Stimulated activated CD4-positive, alpha-beta T cell treated with anti-CD3 and anti-CD28 coated beads, Interleukin-4, amount 100 ng/mL, for 1 hour (primary cell): ENCODE data around the gene EYA2.
A peak's percentile ranks its signal among the peaks of the same experiment; 100 is the strongest.
"Not testable (repeated sequence)": the region's sequence is repeated elsewhere in the genome, so short reads cannot be mapped to it uniquely, and the experiment has no call there.

Source experiments
- DNase-seq: peaks from one replicate; pipeline ENCODE4 v3.0.0-alpha.2; 2020

The EYA2 gene

DNA sequence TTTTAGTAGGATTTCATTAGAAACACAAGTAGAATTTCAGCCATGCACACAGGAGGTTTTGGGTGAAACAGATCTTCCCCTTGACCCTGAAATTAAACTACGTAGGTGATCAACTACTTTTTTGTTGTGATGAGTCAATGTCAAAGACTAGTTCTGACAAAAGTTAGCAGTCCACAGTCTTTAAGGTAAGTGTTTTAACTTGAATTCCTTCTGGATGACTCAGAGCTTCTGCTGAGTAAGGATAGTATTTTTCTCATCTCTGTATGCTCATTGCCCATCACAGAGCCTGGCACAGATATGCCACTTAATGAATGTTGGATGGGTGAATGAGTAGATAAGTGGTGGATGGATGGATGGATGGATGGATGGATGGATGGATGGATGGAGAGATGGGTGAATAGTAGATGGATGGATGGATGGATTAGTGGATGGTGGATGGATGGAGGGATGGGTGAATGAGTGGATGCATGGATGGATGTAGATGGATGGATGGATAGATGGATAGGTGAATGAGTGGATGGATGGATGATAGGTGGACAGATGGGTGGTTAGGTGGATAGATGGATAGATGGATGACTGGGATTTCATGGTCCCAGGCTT, 296.5 kb downstream of the EYA2 start:
- no peak for DNase-seq

DNA sequence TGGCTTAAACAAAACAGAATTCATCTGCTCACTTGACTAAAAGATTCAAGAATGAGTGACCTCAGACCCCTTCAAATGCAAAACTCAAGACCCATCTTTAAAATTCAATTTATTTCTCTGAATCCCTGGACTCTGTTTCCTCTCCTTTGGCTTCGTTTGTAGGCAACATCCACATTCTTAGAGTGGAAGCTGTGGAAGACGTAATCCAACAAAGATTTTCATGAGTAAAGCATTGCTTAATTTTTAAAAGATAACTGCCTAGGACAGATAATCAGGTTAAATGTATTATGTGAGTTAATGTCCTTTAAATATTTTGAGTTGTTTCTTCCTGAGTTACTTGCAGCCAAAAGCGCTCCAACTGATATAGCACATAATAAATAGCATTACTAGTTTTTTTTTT, 297.3 kb downstream of the EYA2 start:
- no peak for DNase-seq

DNA sequence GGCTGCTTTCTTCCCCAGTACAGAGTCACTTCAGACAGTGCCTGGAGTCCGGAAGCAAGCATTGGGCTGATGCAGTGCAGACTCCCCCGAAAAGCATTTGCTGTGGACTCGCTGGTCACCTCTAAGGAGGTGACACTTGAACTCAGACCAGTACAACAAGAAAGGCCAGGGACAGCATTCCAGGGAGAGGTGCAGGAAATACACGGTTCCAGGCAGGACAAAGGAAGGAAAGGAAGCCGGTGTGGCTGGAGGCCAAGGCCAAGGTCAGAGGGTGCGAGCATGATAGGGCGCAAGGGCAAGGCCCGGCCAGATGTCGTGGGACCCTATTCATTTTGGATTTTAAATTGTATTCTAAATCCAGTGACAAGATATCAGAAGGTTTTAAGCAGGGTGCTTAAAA, 300.9 kb downstream of the EYA2 start:
- no peak for DNase-seq

DNA sequence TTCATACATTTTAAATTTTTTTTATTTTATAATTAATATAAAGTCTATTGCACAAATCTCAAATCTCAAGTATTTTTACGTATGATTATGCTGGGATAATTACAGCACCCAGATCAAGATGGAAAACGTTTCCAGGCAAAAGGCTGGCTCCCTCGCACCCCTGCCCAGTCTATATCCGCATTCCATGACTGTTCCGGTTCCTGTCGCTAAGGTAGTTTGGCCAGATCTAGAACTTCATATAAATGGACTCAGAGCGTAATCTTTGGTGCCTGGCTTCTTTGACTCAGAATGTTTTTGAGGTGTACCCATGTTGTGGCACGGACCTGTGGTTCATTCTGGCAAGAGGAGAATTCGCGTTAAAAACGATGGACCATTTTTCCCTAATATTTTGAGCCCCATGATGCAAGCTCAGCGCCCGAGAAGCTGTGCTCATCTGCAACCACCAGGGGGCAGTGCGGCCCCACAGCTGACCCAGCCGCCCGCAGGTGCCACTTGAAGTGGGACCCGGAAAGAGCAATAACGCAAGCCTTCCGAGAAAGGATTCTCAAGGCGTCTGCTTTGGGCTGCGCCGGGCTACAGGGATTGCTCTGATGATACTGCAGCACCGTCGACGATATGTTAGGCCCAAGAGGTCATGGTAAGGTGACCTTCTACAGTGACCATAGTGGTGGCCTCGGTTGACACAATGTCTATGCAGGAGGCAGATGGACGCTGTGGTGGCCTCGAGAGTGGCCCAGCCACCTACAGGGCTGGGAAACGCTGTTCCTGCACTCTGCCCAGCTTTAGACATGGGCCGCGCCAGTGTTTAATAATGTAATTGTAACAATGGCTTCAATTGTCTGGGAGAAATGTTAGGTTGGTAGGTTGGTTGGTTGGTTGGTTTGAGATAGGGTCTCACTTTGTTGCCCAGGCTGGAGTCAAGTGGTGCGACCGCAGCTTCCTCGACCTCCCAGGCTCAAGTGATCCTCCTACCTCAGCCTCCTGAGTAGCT, 301.7 kb downstream of the EYA2 start:
- DNase-seq = peak; percentile 78

DNA sequence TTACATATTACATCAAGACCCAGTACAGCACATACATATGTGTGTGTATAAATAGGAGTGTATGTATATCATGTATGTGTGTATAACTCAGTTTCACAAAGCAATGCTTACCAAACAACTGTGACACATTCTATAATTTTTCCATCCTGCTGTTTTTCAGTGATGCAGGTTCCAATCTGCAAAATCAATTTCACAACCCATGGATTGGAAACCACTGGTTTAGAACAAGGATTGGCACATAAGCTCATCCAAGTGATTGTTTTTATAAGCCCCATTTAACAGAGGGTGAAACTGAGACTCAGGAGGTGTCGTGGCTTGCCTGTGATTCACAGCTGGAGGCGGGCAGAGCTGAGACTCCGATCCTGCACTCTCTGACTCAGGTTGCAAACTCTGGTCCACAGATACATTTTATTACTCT, 303.6 kb downstream of the EYA2 start:
- peak; percentile 40 for DNase-seq

DNA sequence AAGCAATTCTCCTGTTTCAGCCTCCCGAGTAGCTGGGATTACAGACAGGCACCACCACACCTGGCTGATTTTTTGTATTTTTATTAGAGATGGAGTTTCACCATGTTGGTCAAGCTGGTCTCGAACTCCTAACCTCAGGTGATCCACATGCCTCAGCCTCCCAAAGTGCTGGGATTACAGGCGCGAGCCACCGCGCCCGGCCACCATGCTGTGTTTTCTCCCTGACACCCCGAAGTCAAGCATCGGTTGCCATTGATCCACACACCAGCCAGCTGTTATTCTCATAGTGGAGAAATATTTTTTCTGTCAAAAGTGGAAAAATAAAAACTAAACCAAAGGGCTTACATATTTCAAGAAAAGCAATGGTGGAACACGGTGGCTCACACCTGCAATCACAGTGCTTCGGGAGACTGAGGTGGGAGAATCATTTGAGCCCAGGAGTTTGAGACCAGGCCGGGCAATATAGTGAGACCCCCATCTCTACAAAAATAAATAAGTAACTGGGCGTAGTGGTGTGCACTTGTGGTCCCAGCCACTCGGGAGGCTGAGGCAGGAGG, 304.4 kb downstream of the EYA2 start:
- DNase-seq = no peak

DNA sequence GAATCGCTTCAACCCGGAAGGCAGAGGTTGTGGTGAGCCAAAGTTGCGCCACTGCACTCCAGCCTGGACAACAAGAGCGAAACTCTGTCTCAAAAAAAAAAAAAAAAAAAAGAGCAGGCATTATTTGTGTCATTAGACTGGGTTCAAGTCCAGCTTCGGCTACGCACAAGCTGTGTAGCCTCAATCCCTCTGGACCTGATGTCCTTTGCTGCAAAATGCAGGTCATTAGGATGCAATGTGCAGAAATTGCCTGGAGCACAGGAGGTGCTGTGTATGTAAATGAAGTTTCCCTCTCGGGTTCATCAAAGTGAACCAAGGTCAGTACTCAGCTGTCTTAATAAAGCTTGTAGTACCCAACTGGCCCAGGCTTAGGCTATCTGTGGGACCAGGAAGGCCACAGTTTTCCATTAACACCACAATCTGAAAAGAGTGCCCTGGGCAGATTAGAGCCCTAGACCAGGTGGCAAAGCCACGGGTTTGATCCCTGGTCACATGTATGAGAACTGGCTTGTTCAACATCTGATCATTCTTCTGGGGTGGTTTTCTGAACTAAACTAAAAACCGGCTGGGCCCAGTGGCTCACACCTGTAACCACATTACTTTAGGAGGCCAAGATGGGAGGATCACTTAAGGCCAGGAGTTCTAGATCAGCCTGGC, 306.6 kb downstream of the EYA2 start:
- DNase-seq = no peak

DNA sequence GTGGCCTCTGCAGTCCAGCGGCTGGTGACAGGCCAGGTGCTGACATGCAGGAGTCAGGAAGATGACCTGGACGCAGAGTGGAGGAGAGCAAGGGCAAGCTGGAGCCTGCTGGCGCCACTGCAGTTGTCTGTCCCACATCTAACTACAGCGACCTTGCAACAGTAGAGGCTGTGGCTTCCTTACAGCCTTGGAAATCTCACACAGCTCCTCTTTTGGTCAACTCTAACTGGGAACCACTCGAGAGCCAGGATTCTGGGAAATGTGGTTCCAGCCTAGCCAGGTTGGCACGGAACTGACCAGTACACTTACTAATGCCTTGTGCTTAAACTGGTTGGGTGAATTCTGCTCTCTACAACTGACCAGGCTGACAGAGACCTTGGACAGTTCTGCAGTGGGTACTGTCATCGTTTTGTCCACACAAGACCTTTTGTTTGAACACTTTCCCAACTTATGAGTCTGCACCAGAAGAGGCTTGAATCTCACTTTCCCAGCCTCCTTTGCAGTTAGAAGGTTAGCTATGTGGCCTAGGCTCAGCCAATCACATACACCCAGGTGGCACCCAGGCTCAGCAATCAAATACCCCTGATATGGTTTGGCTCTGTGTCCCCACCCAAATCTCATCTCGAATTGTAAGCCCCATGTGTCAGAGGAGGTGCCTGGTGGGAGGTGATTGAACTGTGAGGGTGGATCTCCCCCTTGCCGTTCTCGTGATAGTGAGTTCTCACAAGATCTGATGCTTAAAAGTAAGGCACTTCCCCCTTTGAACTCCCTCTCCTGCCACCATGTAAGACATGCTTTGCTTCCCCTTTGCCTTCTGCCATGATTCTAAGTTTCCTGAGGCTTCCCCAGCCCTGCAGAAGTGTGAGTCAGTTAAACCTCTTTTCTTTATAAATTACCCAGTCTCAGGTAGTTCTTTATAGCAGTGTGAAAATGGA, 308.4 kb downstream of the EYA2 start:
- no peak for DNase-seq

DNA sequence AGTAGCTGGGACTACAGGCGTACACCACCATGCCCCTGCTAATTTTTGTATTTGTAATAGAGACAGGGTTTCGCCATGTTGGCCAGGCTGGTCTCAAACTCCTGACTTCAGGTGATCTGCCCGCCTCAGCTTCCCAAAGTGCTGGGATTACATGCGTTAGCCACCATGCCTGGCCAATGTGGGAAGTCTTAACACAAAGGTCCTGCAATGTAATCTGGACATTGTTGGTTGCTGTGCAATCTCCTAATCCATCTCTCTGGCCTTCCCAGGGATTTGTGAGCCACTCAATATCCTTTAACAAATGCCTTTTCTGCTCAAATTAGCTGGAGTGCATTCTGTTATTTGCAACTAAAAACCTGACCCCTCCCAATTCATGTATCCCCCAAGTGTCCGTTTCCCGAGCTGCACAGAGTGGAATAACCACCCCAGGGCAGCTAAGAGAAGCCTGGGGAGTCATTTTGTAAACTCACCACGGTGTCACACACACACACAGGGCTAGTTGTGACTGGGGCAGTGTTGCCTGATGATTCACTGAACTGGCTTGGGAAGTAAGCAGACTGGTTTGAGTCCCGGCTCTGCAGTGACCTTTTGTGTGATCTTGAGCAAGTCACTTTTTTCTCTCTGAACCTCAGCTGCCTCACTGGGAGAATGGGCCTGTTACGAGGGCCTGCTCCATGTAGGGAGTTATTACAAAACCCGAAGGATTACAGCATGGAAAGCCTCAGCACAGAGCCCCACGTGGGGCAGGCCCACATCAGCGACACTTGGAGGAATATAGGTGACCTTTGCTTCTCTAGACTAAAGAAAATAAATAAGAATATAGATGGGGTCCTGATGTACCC, 309.6 kb downstream of the EYA2 start:
- DNase-seq = no peak

DNA sequence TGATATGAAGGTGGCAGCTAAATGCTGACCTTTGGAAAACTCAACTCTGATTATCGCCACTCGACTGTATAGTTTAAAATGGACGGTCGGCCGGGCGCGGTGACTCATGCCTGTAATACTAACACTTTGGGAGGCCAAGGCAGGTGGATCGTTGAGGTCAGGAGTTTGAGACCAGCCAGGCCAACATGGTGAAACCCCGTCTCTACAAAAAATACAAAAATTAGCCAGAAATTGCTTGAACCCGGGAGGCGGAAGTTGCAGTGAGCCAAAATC, 310.1 kb downstream of the EYA2 start:
- DNase-seq = not testable (repeated sequence)

DNA sequence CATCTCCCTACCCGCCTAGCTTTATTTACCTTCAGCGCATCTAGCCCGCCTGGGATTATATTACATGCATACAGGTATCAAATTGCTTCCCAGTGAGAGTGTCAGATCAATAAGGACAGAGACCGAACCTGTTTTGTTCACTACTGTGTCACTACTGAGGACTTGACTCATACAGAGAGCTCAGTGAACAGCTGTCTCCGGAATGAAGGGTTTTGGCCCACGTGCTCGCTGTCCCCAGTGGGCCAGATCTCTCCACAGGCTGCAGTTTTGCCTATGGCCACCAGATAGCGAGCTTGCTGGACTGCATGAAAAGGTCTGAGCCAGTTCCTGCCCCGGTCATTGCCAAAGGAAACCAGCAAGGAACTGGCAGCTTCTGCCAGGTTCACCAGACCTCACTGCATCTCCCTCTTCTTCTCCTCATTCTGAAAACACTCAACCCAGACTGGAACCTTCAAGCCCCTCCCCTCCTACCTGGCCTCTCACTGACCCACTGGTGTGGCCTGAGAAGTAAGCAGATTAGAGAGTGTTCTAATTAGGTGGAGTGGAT, 311.0 kb downstream of the EYA2 start:
- DNase-seq = no peak

DNA sequence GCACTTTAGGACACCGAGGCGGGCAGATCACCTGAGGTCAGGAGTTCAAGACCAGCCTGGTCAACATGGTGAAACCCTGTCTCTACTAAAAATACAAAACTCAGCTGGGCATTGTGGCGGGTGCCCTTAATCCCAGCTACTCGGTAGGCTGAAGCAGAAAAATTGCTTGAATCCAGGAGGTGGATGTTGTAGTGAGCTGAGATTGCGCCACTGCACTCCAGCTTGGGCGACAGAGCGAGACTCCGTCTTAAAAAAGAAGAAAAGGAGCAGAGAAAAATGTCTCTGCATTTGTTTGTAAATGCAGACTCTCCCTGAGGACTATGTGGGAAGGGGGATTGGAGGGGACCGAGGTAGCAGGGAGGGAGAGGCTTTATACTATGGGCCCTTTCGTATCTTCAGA, 311.9 kb downstream of the EYA2 start:
- DNase-seq = not testable (repeated sequence)

DNA sequence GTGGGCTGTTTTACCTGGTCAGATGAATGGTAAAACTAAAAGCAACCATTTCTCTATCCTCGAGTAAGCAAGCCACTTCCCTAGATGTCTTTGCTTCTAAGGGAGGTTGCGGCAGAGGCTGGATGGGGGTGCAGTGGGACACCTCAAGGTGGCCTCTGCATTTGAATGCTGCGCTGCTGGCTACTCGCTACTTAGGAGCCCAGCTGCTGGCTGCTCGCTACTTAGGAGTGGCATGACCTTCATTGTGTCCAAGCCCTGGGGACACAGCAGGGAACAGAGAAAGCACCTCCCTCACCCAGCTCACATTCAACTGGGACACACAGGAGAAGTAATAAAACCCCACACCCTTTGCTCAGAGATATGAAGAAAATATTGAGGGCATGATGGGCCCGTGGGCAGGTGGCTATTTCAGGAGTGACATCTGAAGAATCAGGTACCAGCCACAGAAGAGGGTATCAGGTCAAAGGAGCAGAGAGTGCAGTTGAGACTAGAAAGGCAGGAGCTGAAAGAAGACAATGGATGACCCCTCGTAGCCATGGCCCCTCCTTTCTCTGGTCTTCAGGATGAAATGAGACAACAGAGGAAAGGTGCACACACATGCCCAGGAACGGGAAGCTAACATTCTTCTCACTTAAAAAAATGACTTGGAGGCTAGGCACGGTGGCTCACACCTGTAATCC, 312.5 kb downstream of the EYA2 start:
- no peak for DNase-seq

DNA sequence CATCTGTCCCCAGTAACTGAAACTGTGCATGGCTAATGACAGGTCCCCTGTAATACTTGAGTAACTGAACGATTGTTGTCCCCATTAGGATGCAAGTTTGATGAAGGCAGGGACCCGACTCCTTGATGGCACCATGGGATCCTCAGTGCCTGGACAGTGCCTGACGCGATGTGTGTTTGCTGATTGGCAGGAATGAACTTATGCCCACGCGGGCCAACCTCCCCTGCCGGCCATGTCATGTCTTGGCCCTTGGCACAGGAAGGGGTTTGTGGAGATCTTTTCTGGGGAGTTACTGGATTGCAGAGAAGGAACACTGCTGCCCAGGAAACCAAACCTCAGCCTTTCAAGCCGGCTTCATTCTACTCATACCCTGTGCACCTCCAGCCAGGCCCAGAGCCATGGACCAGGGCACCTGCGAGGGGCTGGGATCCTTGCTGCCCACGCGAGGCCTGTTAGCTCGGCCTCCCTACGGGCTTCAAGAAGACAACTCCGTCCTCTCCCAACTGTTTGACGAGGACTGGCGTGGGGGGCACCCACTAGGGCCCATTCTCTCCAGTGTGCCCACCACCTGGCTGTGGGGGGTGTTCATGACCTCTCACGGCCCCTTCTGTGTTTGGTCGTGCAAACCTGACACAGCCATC, 314.0 kb downstream of the EYA2 start:
- no peak for DNase-seq

DNA sequence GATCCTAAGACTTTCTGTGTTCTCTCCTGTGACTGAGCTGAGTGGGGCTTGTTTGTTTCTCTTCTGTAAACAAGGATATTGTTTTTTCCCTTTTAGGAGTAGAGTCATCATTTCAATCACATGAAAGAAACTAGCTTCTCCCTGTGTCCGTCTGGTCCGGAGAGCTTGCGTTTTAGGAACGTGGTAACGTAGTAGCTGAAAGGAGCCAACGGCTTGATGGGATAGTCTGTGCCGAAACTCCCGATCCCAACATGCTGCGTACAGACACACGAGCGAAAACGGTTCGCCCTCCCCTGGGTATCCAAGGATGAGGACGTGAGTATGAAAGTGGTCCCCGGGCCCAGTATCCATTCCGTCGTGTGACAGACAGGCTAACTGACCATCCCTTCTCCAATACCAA, 315.3 kb downstream of the EYA2 start:
- no peak for DNase-seq

DNA sequence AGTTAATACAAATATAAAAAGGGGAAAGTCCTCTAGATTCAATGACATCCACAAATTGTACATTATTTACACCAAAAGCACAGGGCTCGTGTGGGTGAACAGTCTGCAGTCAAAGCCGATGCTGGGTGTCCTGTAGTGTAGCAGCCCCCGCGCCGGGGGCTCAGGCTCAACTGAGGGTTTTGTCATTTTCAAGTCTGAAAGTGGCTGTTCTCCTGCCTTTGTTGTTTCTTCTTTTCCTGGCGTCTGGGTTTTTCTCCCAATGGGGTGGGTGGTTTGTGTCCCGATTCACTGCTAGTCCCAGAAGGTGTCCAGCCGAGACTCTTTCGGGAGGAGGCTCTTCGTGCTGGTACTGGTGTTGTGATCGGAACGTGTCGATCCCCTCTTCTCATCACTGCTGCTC, 315.8 kb downstream of the EYA2 start:
- DNase-seq = no peak

DNA sequence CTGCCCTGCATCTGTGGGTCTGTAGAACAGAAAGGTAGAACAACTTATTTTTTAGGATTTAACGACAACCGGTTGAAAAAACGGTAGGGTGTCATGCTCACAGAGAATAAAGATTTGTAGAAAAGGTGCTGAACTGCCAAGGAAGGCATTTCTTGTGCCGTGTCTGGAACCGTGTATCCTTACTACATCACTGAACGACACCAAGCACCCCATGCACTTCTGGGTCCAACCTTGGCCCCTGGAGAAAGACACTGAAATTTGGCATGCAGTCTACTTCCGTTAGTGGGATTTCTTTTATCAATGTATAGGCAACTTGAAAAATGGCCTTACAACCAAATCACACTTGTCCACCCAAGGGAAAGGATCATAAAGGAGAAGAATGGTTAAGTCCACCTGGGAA, 316.4 kb downstream of the EYA2 start:
- no peak for DNase-seq

DNA sequence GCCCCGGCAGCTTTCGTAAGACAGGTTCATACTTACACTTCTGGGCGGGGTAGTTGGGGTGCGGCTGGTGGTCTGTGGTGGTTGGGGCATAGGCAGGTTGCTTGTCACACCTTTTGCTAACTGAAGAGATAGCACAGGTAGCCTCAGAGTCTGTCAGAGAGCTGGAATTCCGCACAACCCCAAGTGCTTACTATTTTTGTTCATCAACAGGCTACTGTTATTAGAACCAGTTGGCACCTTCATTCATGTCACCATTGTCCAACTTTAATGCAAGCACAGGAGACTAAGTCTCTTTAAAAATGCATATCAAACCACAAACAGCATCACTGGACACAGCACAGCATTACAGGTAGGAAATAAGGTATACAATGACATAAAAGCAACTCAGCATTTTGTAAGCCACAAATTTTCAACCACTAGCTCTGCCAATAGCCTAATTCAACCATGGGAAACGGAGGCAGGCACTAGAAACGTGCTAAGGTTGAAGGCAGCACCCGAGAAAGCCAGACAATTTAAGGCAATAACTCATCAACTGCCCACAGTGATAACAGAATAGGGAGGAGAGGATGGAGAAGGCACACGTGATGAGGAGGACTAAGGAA, 318.1 kb downstream of the EYA2 start:
- DNase-seq = no peak

DNA sequence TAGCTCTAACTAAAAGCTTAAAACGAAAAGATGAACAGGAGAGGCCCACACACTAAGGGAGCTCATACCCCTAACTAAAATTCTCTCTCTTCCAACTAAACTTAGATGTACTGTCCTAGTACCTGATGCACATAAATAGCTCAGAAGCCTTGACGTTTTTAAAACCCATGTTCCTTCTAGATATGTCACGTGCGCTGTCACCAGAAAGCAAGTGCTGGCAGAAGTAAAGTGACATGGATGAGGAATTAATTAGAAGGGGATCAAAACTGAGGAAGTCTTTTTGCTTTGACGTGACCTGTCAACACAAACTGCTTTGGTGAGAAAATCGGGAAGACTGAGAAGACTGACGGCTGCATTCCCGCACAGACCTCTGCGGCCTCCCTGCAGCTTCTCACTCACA, 319.3 kb downstream of the EYA2 start:
- no peak for DNase-seq
